NCI-H1105 treated with DMSO at 0.1 percent for 48 hours (cell line): ENCODE measurements around the gene TOM1L1.

Experiments
- DNase-seq: peaks from one replicate; lab custom pipeline; 2025; lab: John Stamatoyannopoulos, UW

The TOM1L1 gene

DNA sequence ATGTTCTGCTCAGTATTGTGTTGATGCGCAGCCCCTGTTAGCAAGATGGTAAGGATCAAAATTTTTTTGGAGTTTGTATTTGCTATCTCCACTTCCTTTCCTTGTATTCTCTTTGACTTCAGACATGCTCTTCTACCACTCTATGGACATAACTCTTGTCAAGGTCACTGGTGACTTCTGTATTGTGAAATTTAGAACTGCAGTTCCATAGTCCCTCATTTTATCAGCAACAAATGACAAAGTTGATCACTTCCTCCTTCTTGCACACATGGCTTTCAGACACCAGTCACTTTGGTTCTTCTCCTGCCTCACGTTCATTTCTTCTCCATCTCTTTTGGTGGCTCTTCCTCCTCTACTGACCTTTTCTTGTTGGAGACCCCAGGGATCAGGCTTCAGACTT is 46.7 kb downstream of the TOM1L1 start:
- no peak for DNase-seq

DNA sequence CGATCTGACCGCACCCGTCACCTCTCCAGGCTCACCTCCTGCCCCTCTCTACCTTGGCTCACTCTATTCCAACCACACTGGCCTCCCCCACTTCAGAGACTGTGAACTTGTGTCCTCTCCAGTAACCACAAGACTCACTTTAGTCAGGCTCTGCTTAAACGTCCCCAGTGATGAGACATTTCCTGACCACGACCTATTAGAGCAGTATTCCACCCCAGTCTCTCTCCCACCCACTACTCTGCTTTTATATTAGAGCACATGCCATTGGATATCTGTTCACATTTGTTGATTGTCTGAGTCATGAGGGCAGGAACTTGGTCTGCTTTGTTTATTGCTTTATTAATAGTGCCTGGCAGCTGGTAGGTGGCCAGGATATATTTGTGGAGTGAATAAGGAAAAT is 47.7 kb downstream of the TOM1L1 start:
- no peak for DNase-seq

DNA sequence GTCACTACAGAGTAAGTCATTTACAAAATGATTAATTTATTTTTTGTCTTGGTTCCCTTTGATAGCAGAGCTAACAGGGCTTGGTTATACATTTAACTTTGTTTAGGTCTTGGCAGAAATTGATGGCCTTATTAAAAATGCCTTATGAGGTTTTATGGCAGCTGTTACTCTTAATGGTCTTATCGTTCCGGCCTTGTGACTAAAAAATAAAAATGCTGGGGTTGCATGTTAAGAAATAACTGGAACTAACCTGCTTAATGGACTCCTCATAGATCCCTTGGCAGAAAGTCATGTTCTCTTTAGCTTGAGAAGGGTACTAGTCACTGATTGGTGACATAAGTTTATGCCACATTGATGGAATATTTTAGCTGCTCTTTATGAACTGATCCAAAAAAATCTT is 49.5 kb downstream of the TOM1L1 start:
- DNase-seq: no peak

DNA sequence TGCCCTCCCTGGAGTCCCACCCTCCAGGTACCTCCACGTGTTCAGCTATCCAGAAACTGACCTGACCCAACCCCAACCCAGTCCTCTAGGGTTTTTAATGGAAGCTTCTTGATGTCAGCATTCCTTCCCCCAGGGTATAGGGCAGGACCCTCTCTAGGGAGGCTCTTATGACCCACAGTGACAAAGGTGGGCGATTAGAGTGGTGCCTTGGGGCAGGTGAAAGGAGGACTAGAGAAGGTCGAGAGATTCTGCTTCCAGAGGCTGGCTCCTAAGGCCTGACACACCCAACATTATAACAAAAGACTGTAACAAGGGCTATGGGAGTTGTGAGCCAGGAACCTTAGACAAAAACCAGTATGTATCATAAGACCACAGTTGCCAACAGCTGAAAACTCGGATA is 50.6 kb downstream of the TOM1L1 start:
- DNase-seq: no peak

DNA sequence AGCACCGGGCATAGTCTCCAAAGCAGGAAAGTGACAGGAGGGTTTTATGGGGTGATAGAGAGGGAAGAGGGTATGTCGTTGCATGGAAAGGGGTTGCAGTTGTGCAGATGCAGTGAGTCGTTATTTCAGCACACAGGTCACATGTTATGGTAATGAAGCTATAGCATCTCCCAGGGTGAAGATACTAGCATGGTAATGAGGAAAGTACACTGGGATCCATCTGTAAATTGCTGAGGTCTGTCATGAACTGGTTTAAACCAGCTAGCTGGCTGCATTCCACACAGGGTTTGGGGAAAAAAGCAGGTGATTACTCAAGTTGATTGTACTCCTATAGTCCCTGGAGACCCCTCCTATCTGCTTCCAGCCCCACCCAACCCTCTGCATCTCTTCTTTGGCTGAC is 56.1 kb downstream of the TOM1L1 start:
- DNase-seq: peak; percentile 6

DNA sequence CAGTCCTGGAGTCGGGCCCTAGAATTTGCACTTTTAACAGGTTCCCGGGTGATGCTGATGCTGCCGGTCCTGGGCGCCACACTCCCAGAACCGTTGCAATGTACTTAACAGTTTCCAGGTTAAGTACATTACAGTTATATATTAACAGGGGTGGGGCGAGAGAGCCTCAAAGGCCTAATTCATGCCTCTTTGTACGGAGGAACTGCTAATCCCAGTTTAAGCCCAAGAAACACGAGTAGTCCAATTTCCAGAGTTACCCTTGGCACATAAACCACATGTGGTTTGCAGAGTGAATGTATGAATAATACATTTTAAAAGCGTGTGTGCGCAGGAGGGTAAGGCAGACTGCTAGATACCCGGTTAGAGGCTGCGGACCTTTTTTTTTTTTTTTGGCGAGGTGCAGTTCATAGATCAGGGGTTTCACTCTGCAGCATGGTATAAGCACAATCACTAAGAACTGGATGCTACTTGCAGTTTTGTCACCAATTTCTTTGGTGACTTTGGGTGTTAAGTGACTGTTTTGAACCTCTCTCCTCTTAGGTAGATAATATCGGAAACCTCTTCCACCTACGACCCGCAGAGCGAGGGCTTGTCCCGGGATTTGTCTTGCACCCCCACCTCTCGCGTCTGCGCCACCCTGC is 67.1 kb downstream of the TOM1L1 start:
- DNase-seq: peak; percentile 33

DNA sequence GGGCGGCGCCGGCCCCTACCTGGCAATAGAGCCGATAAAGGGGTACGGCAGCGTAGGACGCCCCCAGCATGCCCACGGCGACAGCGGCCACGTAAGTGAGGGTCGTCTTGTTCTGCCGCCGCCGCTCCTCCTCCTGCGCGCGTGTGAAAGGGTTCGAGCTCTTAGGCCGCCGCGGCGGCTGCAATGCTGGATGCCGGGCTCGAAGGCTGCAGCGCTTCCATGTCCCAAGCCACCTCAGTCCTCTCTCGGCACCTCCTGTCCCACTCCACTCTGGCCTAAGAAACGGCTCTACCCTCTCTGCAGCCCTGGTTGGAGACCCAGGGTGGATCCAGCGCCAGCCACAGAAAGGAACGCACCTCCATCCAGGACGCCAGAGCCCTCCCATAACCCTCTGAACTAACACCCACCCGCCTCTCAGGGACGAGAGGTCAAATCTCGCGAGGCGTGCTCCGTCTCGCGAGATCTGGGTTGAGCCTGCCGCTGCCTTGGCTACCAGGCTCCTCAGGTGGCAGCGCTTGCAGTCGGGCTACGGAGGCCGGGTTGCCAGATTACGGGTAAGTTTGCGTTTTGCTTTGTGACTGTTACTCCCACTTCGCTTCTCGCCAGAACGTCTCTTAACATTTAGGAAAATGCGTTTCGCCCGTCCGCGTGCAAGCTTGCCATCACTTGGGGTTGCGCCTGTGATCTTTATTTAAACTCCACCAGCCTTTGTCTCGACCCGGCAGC is 67.8 kb downstream of the TOM1L1 start, which contains the start of the genes COX11 and STXBP4:
Gene COX11, minus strand, starts transcription at position 393 of the 726 bp plus-strand sequence. Its CDS starts 8 bp downstream, at position 385.
Gene STXBP4, plus strand, starts transcription at position 504 of the 726 bp plus-strand sequence. CDS start 17,455 bp downstream, outside the sequence.
- DNase-seq: peak; percentile 93

DNA sequence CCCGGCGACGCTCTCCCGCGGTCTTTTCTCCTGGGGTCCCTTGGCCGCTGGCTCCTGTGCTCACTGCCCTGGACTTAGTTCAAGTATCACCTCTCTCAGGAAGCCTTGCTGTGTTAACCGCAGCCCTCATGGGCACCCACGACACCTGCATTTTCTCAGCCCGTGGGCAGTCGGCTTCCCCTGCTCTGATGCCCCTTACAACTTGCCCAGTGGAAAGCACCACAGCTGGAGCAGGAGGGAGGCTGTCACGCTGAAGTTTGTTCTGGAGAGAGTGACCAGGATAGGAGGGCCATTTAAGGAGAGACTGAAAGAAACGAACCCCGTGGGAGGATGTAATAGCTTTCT is 68.3 kb downstream of the TOM1L1 start:
- no peak for DNase-seq

DNA sequence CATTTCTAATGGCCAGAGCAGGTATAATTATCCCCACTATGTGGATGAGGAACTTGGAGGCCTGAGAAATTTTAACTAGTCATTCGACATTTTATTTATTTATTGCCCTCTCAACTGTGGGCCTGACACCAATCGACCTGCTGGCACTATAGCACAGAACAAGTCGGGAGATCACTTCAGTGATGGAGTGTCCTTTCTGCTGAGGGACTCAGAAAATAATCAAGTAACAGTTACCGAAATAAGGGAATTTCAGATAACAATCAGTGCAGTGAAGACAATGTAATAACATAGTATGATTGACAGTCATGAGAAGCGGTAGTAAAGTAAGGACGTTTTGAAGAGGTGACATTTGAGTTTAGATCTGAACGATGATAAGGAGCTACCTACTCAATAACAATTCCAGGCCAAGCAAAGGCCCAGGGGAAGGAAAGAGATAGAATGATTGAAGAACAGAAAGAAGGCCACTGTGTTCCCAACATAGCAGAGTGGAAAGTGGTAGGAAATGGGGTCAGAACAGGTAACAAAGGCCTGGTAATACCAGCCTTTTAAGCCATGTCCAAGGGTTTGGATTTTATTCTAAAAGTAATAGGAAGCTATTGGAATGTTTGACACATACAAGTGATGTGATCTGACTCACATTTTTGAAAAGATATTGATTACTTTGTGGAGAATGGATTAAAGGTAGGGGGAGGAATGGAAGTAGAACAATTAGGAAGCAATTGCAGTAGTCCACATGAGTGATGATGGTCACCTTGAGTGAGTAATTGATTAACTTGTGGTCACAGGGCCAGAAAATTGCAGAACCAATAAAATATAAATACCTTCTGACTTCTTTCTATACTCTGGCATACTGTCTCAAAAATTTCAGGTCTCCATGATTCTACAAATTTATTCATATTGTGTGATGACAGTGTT is 69.3 kb downstream of the TOM1L1 start:
- DNase-seq: no peak

DNA sequence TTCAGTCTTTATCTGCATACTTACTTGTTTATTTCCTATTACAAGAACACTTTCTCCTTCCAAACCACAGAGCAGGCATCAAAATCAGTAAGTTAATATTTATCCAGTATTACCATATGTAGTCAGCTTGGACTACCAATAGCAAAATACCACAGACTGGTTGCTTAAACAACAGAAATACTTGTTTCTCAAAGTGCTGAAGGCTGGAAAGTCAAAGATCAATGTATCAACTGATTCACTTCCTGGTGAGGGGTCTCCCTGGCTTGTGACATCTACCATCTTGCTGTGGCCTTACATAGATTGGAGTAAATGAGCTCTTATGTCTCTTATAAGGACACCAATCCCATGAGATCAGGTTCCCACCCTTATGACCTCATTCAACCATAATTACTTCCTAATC is 70.5 kb downstream of the TOM1L1 start:
- no peak for DNase-seq

DNA sequence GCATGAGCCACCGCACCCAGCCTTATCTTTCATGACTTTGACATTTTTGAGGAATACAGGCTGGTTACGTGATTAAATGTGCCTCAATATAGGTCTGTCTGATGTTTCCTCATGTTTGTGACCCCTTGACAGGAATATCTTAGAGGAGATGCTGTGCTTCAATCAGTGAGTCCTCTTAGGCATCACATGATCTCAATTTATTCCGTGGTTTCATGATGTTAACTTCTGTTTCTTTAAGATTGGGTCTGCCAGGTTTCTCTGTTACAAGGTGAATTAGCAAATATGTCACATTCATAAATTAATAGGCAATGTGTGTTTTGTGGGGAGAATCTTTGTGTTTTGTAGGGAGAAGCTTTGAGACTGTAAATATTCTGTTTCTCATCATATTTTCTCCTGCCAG is 71.2 kb downstream of the TOM1L1 start:
- no peak for DNase-seq

DNA sequence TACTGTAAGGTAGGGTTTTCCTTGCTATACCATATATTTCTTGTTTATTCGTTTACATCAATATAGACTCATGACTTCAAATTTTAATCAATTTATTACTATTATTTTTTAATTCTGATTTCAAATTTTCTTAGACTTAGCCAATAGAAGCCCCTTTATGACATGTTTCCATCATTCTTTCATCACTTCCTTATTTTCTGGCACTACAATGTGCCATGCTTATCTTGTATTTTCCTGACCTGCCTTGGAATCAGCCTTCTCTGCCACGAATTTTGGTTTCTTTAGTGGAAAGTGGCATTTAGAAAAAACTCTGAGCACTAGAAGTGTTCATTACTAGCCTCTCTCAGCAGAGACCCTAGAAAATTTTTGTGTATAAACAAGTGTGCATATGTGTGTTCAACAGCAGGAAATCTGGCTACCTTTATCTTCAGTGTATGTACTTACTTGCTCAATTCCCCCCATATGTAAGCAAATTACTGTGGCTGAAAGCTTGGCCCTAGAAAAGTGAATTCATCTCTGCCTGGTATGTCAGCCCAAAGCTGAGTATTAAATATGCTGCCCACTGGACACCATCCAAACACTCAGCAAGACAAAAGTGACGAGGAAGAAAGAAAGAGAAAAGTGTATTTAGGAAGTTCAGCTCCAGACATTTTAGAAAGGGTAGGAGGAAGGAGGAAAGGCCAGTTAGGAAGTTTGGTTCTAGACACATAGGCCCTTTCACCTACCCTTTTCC is 71.9 kb downstream of the TOM1L1 start:
- no peak for DNase-seq

DNA sequence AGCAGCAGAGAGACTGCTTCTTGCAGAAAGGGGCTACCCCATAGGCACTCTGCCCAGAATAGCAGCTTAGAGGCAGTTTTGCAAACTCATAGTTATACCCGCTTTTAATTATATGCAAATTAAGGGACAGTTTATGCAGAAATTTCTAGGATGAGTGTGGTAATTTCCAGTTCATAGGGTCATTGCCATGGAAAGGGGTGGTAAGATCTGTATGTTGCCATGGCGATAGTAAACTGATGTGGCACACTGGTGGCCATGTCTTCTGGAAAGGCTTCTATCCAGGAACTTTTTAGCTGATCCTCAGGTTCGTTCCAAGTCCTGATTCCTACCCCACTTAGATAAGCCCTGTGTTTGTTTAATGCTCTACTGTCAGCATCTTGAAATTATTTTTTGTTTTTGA is 74.1 kb downstream of the TOM1L1 start:
- no peak for DNase-seq

DNA sequence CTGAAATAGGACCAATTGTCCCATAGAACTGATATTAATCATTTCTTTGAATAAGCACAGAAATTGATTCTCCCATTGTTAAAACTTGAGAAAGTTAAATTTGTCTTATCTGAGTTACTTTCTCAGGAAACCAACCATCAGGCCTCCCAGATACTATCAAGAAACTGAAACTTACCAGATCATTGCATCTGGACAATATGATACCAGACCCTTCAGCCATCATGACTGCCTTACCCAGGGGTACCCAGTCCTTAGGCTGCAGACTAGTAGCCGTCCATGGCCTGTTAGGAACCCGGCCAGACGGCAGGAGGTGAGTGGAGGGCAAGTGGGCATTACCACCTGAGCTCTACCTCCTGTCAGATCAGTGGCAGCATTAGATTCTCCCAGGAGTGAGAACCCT is 75.7 kb downstream of the TOM1L1 start:
- no peak for DNase-seq

DNA sequence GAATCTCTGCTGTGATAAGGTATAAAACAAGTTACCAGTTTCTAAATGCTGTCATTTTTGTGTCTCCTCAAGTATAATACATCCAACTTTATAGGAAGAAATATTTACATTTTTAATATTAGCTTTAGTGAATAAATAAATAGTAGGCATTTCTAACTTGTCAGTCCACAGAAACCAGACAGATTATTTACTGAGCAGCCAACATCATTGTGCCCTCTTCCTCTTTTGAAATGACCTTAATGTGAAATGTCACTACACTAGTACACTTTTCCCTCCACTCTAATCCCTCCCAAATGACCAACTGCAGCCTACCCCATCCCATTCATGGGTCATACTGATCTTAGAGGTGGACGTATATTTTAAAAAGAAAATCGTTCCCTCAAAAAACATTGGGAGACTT is 77.1 kb downstream of the TOM1L1 start:
- no peak for DNase-seq

DNA sequence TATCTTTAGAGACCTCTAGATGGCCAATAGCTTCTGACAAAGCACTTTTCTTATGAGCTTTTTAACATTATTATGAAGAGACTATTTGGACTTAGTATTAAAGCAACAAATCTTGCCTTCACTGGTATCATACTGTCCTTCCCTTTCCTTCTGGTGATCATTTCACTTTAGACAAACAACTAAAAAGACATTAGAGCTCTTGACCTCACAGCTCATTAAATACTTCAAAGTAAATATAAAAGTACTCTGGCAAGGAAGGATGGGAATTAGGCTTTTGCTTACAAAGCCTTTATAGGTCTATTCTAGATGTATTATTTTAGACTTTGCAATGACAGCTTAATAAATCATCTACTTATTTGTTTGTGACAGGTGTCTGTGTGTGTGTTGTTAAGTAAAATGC is 79.0 kb downstream of the TOM1L1 start:
- DNase-seq: no peak

DNA sequence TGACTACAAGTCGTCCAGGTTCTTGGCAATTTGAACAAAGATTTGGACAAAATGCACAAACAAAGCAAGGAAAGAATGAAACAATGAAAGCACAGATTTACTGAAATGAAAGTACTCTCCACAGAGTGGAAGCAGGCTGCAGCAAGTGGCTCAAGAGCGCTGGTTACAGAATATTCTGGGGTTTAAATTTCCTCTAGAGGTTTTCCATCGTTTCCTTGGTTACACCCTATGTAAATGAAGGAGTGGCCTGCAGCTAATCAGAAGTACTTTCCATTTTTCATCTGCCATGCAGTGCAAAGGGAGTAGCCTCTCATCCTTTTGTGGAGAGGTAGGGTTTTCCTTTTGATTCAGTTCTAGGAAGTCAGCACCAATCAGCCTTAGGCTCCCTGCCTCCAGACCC is 79.7 kb downstream of the TOM1L1 start:
- DNase-seq: no peak

DNA sequence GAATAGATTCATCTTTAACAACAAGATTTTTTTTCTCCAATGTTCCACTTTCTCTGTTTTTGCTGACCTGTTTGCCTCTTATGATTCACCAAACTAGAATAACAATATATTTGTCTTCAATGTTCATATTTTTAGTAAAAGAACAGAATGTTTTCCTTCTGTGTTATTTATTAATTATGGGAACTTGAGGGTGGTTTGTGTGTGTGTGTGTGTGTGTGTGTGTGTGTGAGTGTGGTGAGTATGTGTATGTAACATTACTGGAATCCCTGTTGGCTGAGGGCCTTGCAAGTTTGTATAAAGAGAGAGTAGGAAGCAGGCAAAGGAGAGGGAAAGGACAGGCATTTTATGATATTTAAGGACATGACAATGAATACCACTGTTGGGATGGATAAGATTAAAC is 81.7 kb downstream of the TOM1L1 start:
- DNase-seq: no peak

DNA sequence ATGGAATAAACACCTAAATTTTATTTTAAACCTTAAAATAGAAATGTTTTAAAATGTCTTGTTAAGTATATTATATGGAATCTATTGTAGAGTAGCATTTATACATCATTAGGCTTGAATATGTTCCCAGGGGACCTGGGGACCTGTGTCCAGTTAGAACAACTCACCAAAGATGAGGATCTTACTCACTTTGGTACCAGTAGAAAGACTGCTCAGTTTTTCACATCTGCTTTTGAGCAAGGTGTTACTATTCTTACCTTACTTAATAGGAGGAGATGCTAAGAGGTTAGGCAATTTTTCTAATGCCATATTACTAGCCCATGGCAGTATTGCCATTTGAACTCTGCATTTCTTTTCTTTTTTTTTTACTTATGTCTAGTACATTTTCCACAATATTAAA is 82.6 kb downstream of the TOM1L1 start:
- DNase-seq: no peak

DNA sequence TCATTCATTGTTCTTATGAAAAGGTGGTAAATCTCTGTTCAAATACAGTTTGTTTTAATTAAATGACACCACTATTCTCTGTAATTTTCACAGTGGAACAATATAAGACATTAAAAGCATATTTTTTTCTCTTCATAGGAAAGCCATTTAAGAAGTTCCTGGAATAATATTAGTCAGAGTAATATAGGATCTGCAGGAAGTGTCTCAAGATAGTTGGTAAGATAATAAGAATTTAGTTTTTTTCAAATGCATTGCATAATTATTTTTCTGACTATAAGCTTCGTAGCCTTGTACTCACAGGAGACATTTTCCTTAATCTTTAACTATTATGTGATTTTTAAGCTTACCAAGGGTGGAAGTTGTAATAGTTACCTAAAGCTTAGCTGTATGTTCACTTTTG is 84.8 kb downstream of the TOM1L1 start:
- DNase-seq: no peak

DNA sequence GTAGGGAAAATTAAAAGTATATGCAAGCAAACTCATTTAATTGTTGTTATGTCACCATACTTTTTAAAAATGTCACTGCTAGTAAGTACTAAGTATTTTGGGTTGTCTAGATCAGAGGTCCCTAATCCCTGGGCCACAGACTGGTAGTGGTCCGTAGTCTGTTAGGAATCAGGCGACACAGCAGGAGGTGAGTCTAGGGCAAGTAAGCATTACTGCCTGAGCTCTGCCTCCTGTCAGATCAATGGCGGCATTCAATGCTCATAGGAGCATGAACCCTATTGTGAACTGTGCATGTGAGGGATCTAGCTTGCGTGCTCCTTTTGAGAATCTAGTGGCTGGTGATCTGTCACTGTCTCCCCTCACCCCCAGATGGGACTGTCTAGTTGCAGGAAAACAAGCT is 89.5 kb downstream of the TOM1L1 start:
- no peak for DNase-seq

DNA sequence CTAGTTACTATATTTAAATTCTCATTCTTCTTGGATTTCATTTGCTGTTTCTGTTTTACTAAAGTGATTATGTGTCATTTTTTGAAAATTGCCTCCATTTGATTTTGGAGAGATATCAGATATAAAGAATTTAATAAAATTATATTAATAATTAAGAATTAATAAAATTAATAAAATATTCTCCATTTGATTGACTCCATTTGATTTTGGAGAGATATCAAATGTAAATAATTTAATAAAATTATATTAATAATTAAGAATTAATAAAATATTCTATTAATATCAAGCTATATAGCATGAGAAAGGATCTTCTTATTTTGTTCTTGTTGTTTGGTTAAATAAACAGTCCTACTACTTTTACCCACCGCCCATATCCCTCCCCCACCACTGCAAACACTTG is 90.9 kb downstream of the TOM1L1 start:
- no peak for DNase-seq
